GM19240 (cell line): ENCODE measurements around the gene SPR.

ENCODE experiments used
- DNase-seq: peaks from one replicate; pipeline ENCODE4 v3.0.0; 2011; ENCODE audit warnings: low spot score; ENCODE audit not compliant: insufficient read length

Gene SPR

GRCh38 chr2:72931280-72931910 is 44.2 kb downstream of the SPR start:
- DNase-seq, result no peak

- DNase-seq, result no peak
These were observed 45.0 kb downstream of the SPR start for GRCh38 chr2:72932045-72932740.

GRCh38 chr2:72932805-72933204 is 45.6 kb downstream of the SPR start:
- no peak for DNase-seq

- DNase-seq, result no peak
These were observed 46.0 kb downstream of the SPR start for GRCh38 chr2:72933207-72933606.

GRCh38 chr2:72933646-72934151 is 46.5 kb downstream of the SPR start:
- no peak for DNase-seq

- DNase-seq, result no peak
These were observed 47.7 kb downstream of the SPR start for GRCh38 chr2:72934683-72935610.

- DNase-seq, result no peak
These were observed 48.4 kb downstream of the SPR start for GRCh38 chr2:72935611-72935957.

- DNase-seq, result no peak
These were observed 49.6 kb downstream of the SPR start for GRCh38 chr2:72936660-72937355.

- no peak for DNase-seq
These were observed 50.1 kb downstream of the SPR start for GRCh38 chr2:72937356-72937669.

- no peak for DNase-seq
These were observed 51.2 kb downstream of the SPR start for GRCh38 chr2:72938455-72938854.

GRCh38 chr2:72940361-72940760 is 53.2 kb downstream of the SPR start:
- DNase-seq, result no peak

GRCh38 chr2:72940786-72941185 is 53.6 kb downstream of the SPR start:
- no peak for DNase-seq
